Cardiac septum (tissue), 1 donor: ENCODE data around the gene SRGAP1. TPM values are rescaled to one million over a fixed set of nuclear protein-coding genes. Genes with fewer than 3 reads are reported as not detected.
"Not testable (repeated sequence)": the region's sequence is repeated elsewhere in the genome, so short reads cannot be mapped to it uniquely, and the experiment has no call there.

Experiments
- DNase-seq: peaks from one replicate; pipeline ENCODE4 v3.0.0-alpha.2; 2020; ENCODE audit warnings: low spot score
- intact Hi-C: fragments of 100-400 bp; cut with DNase I; formaldehyde crosslinking; loops from one replicate; pipeline ENCODE4 v1.14.0; 2022
- total RNA-seq: library from RNA; stranded (reverse); fragmentation: NEBNext Ultra II Directional; extraction: Animal tissue kit (Norgen Biotek cat#: 25700); gene quantifications from one replicate; pipeline ENCODE4 v1.2.1, GENCODE V29; 2021
- donor health status: DM: no; HTN: no; CAD: no.

SRGAP1 gene
- total RNA-seq, 1 donor from 2014 or later, result 5.9 TPM

- intact Hi-C loops, result no loop called here
- DNase-seq, result no peak
Observed at GRCh38 chr12:64087761-64088160, 243.3 kb downstream of the SRGAP1 start.

GRCh38 chr12:64088431-64089349, 244.2 kb downstream of the SRGAP1 start:
- DNase-seq, result no peak
- intact Hi-C loops, result no loop called here

GRCh38 chr12:64090047-64090446, 245.5 kb downstream of the SRGAP1 start:
- intact Hi-C loops, result no loop called here
- DNase-seq, result no peak

GRCh38 chr12:64091186-64091585, 246.7 kb downstream of the SRGAP1 start:
- DNase-seq, result no peak
- intact Hi-C loops, result no loop called here

- no peak for DNase-seq
- intact Hi-C loops, result no loop called here
Observed at GRCh38 chr12:64092507-64093196, 248.2 kb downstream of the SRGAP1 start.

- DNase-seq, result no peak
- intact Hi-C loops, result no loop called here
Observed at GRCh38 chr12:64093689-64094088, 249.2 kb downstream of the SRGAP1 start.

- DNase-seq, result no peak
- intact Hi-C loops, result loop anchor here (5.0 kb wide), 1 partner anchor 85 kb away; no protein-coding TSS in a partner anchor
Observed at GRCh38 chr12:64097366-64098105, 253.0 kb downstream of the SRGAP1 start.

- no peak for DNase-seq
- intact Hi-C loops, result loop anchor here (5.0 kb wide), 1 partner anchor 83 kb away; no protein-coding TSS in a partner anchor
Observed at GRCh38 chr12:64098709-64099354, 254.3 kb downstream of the SRGAP1 start.

- no peak for DNase-seq
- intact Hi-C loops, result loop anchor here (5.0 kb wide), 1 partner anchor 83 kb away; no protein-coding TSS in a partner anchor
Observed at GRCh38 chr12:64099397-64099796, 254.9 kb downstream of the SRGAP1 start.

- DNase-seq, result no peak
- intact Hi-C loops, result no loop called here
Observed at GRCh38 chr12:64102339-64102738, 257.8 kb downstream of the SRGAP1 start.

- DNase-seq, result no peak
- intact Hi-C loops, result no loop called here
Observed at GRCh38 chr12:64103825-64104740, 259.6 kb downstream of the SRGAP1 start.

- no peak for DNase-seq
- intact Hi-C loops, result no loop called here
Observed at GRCh38 chr12:64105026-64105425, 260.5 kb downstream of the SRGAP1 start.

GRCh38 chr12:64107776-64108175, 263.3 kb downstream of the SRGAP1 start:
- DNase-seq, result no peak
- intact Hi-C loops, result no loop called here

GRCh38 chr12:64109706-64110105, 265.2 kb downstream of the SRGAP1 start:
- intact Hi-C loops, result no loop called here
- DNase-seq, result no peak

- no peak for DNase-seq
- intact Hi-C loops, result no loop called here
Observed at GRCh38 chr12:64110864-64111263, 266.4 kb downstream of the SRGAP1 start.

- intact Hi-C loops, result no loop called here
- no peak for DNase-seq
Observed at GRCh38 chr12:64116969-64117368, 272.5 kb downstream of the SRGAP1 start.

GRCh38 chr12:64120568-64120967, 276.1 kb downstream of the SRGAP1 start:
- intact Hi-C loops, result no loop called here
- no peak for DNase-seq

GRCh38 chr12:64121086-64121485, 276.6 kb downstream of the SRGAP1 start:
- intact Hi-C loops, DNase-seq: not testable (repeated sequence)
